Lower lobe of right lung (tissue), 2 donors: ENCODE data around the gene CNMD. TPM values are rescaled to one million over a fixed set of nuclear protein-coding genes. Genes with fewer than 3 reads are reported as not detected.

Experiments
- ATAC-seq, 2 donors: fragments of 200-7000 bp; cut with Tn5 transposase; one replicate each; pipeline ENCODE4 v1.9.1; 2020 to 2022; ENCODE audit warnings: mild to moderate bottlenecking in 2 of 2, moderate library complexity in 2 of 2
- DNase-seq: peaks from one replicate; pipeline ENCODE4 v3.0.0-alpha.2; 2020
- H3K27ac ChIP-seq: fragments of 200-600 bp; one replicate; pipeline ENCODE4 v1.8.0; 2022
- H3K27me3 ChIP-seq: fragments of 200-600 bp; one replicate; pipeline ENCODE4 v1.8.0; 2022; ENCODE audit warnings: low read depth
- H3K36me3 ChIP-seq: fragments of 200-600 bp; one replicate; pipeline ENCODE4 v1.8.0; 2022; ENCODE audit warnings: mild to moderate bottlenecking
- H3K4me1 ChIP-seq: fragments of 200-600 bp; one replicate; pipeline ENCODE4 v1.8.0; 2022
- H3K4me3 ChIP-seq: fragments of 200-600 bp; one replicate; pipeline ENCODE4 v1.8.0; 2022; ENCODE audit warnings: mild to moderate bottlenecking
- H3K9me3 ChIP-seq: fragments of 200-600 bp; one replicate; pipeline ENCODE4 v1.8.0; 2022
- CTCF ChIP-seq: fragments of 200-600 bp; IDR thresholded peaks from one replicate; pipeline ENCODE4 v1.8.0; 2022; ENCODE audit warnings: antibody characterized with exemption, mild to moderate bottlenecking
- intact Hi-C: fragments of 100-400 bp; cut with DNase I; formaldehyde crosslinking; loops from one replicate; pipeline ENCODE4 v1.11.0; 2022
- total RNA-seq: library from RNA; stranded (reverse); fragmentation: NEBNext Ultra II Directional; extraction: Animal tissue kit (Norgen Biotek cat#: 25700); gene quantifications from one replicate; pipeline ENCODE4 v1.2.1, GENCODE V29; 2021
- donor health status: DM: no; HTN: yes; CAD: no; lungs with severe emphysema.

CNMD gene
- total RNA-seq, 1 donor from 2014 or later = not detected

DNA sequence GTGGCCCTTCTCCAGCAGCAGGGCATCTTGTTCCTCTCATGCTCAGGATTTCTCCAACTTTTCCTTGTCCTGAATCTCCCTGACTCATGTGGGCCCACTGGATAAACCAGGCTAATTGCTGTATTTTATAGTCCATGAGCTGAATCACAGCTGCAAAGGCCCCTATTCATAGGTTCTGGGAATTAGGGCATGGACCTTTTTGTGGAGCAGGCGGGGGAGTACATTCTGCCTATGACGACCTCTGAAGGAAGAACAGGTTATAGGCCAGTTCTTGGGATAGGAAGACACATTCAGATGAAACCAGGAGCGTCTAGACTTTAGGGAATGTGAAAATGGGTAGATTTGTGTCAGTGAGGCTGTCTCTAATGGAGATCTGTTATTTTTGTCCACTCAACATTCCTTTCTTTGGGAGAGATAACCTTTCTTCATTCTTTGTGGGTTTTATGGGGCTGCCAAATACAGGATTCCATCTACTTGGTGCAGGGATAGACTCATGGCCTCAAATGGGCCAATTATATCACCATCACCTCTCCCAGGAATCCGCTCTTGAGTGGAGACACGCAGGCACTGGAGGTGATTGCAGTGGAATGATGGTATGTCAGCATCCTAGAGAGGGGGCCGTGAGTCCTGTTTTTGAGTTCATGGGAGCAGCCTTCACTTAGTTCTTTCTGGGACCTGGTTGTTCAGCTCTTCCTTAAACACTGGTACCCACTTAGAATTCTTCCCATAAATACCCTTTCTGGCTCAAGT, 45.1 kb upstream of the CNMD start:
- Histone ChIP-seq H3K27me3 (no peaks in the 10 kb centered on the region), H3K4me3 (no peak overlapping the region), H3K9me3 (no peaks in the 10 kb centered on the region), H3K4me1 (no peaks in the 10 kb centered on the region), H3K36me3 (no peaks in the 10 kb centered on the region), H3K27ac (no peak overlapping the region)
- DNase-seq = no peak
- no peak for ATAC-seq
- TF ChIP-seq CTCF = no peak
- intact Hi-C loops = no loop called here

DNA sequence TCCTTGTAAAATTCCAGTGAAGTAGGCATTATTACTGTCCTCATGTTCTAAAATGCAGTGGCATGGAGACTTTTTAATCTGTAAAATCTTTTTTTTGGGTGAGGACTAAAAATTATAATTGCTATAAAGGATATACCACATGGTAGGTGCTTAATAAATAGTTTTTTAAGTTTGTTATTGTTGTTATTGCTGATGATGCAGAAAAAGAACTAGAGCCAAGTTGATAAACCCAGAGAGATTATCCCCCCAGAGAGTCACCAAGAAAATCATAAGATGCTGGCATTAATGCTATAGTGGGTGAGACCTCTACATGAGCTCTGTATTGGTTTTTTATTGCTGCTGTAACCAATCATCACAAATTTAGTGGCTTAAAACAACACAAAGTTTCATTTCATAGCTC, 44.3 kb upstream of the CNMD start:
- intact Hi-C loops = no loop called here
- Histone ChIP-seq H3K4me3 (no peak overlapping the region), H3K36me3 (no peaks in the 10 kb centered on the region), H3K27ac (no peak overlapping the region), H3K9me3 (no peaks in the 10 kb centered on the region), H3K4me1 (no peaks in the 10 kb centered on the region), H3K27me3 (no peaks in the 10 kb centered on the region)
- DNase-seq (no peak), ATAC-seq (no peak)
- no peak for TF ChIP-seq CTCF

- H3K4me3 ChIP-seq = no peak overlapping the region
- H3K36me3 ChIP-seq = no peaks in the 10 kb centered on the region
- no peaks in the 10 kb centered on the region for H3K9me3 ChIP-seq
- intact Hi-C loops = no loop called here
- H3K27ac ChIP-seq = no peak overlapping the region
- no peaks in the 10 kb centered on the region for H3K27me3 ChIP-seq
- no peak for TF ChIP-seq CTCF
- ATAC-seq (no peak), DNase-seq (no peak)
- no peaks in the 10 kb centered on the region for H3K4me1 ChIP-seq
Observed at GRCh38 chr13:52782471-52783448, 43.1 kb upstream of the CNMD start.

GRCh38 chr13:52780611-52781010, 41.0 kb upstream of the CNMD start:
- intact Hi-C loops = no loop called here
- no peak for TF ChIP-seq CTCF

DNA sequence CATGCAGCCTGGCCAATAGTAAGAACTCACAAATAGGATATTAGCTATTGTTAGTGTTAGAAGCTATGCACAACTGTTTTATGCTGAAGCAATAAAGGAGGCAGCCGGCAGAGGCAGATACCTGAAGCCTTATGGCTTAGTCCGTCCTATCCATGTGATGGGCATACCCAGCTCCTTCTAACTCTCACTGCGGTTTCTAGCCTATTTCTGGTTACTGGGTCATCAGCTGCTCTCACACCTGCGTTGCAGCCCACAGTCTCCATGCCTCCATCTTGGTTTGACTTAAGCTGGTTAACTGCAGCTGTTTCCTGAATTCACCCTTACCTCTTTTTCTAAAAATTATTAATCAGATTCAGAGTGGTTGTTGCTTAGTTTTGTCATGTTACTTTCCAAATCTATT, 40.5 kb upstream of the CNMD start:
- no peak for TF ChIP-seq CTCF
- H3K4me1 ChIP-seq = no peaks in the 10 kb centered on the region
- H3K4me3 ChIP-seq = no peak overlapping the region
- H3K36me3 ChIP-seq = no peaks in the 10 kb centered on the region
- no peaks in the 10 kb centered on the region for H3K9me3 ChIP-seq
- intact Hi-C loops = no loop called here
- DNase-seq = no peak
- no peaks in the 10 kb centered on the region for H3K27me3 ChIP-seq
- no peak overlapping the region for H3K27ac ChIP-seq
- no peak for ATAC-seq

More at GRCh38 chr13:52780611-52781010, 41.0 kb upstream of the CNMD start:
- no peaks in the 10 kb centered on the region for H3K9me3 ChIP-seq
- no peaks in the 10 kb centered on the region for H3K36me3 ChIP-seq
- no peak for ATAC-seq
- no peaks in the 10 kb centered on the region for H3K4me1 ChIP-seq
- H3K27me3 ChIP-seq = no peaks in the 10 kb centered on the region
- H3K4me3 ChIP-seq = no peak overlapping the region
- no peak overlapping the region for H3K27ac ChIP-seq
- no peak for DNase-seq
